HepG2 (cell line): ENCODE measurements around the gene SLC17A9. TPM values are rescaled to one million over a fixed set of nuclear protein-coding genes. Genes with fewer than 3 reads are reported as not detected.

ENCODE experiments used
- ELF1 ChIP-seq: sonication (generic); formaldehyde crosslinking; IDR thresholded peaks from 2 replicates; pipeline ENCODE4 v1.4.0; 2020; ENCODE audit warnings: missing genetic modification reagents
- ETS1 ChIP-seq: sonication (generic); formaldehyde crosslinking; IDR thresholded peaks from 2 replicates; pipeline ENCODE4 v1.4.0; 2020; ENCODE audit warnings: missing genetic modification reagents
- ISL2 ChIP-seq: sonication (generic); formaldehyde crosslinking; IDR thresholded peaks from 2 replicates; pipeline ENCODE4 v1.5.0; 2020; ENCODE audit warnings: missing genetic modification reagents
- MAFK ChIP-seq, 2 experiments: IDR thresholded peaks in 1 of 2; conservative IDR thresholded peaks in 1 of 2; 2 replicates each; pipeline ENCODE4 v1.6.1; 2011; ENCODE audit warnings: improper control_type of control experiment in 2 of 2, low read length in 2 of 2
- MEF2D ChIP-seq: sonication (generic); formaldehyde crosslinking; IDR thresholded peaks from 2 replicates; pipeline ENCODE4 v1.5.1; 2020; ENCODE audit warnings: mild to moderate bottlenecking, missing genetic modification reagents
- MLX ChIP-seq: IDR thresholded peaks from 2 replicates; pipeline ENCODE4 v1.6.1; 2016
- SNRNP70 ChIP-seq: fragments of 200-400 bp; formaldehyde crosslinking; IDR thresholded peaks from 2 replicates; pipeline ENCODE4 v1.6.1; 2017; ENCODE audit warnings: mild to moderate bottlenecking, low read depth, low read length, moderate library complexity
- TFDP1 ChIP-seq: IDR thresholded peaks from 2 replicates; pipeline ENCODE4 v1.6.1; 2016; ENCODE audit warnings: missing compliant biosample characterization, missing genetic modification reagents, borderline replicate concordance
- TMF1 ChIP-seq: sonication (generic); formaldehyde crosslinking; IDR thresholded peaks from 2 replicates; pipeline ENCODE4 v1.8.1; 2022; ENCODE audit warnings: low read depth, missing genetic modification reagents
- ZGPAT ChIP-seq: IDR thresholded peaks from 2 replicates; pipeline ENCODE4 v1.6.1; 2016; ENCODE audit warnings: mild to moderate bottlenecking
- ZKSCAN5 ChIP-seq: sonication (generic); formaldehyde crosslinking; IDR thresholded peaks from 2 replicates; pipeline ENCODE4 v1.5.1; 2020; ENCODE audit warnings: mild to moderate bottlenecking, missing genetic modification reagents
- ZNF124 ChIP-seq: sonication (generic); formaldehyde crosslinking; IDR thresholded peaks from 2 replicates; pipeline ENCODE4 v1.4.0; 2020; ENCODE audit warnings: missing genetic modification reagents
- ZNF136 ChIP-seq: sonication (generic); formaldehyde crosslinking; IDR thresholded peaks from 2 replicates; pipeline ENCODE4 v1.8.1; 2022; ENCODE audit warnings: low read depth, mild to moderate bottlenecking, moderate library complexity, missing genetic modification reagents
- ZNF282 ChIP-seq: fragments of 450-650 bp; IDR thresholded peaks from 2 replicates; pipeline ENCODE4 v1.6.1; 2018; ENCODE audit not compliant: partially characterized antibody
- ZNF3 ChIP-seq: IDR thresholded peaks from 2 replicates; pipeline ENCODE4 v1.7.0; 2017; ENCODE audit warnings: inconsistent platforms
- ZNF512B ChIP-seq: sonication (generic); formaldehyde crosslinking; IDR thresholded peaks from 2 replicates; pipeline ENCODE4 v1.5.1; 2020; ENCODE audit warnings: missing genetic modification reagents, mild to moderate bottlenecking, borderline replicate concordance
- ZNF567 ChIP-seq: sonication (generic); formaldehyde crosslinking; IDR thresholded peaks from 2 replicates; pipeline ENCODE4 v1.8.1; 2023; ENCODE audit warnings: mild to moderate bottlenecking, missing genetic modification reagents, borderline replicate concordance
- ZNF629 ChIP-seq: sonication (generic); formaldehyde crosslinking; conservative IDR thresholded peaks from 2 replicates; pipeline ENCODE4 v1.5.0; 2020; ENCODE audit warnings: missing genetic modification reagents
- ZNF781 ChIP-seq: sonication (generic); formaldehyde crosslinking; IDR thresholded peaks from 2 replicates; pipeline ENCODE4 v1.5.1; 2020; ENCODE audit warnings: borderline replicate concordance, mild to moderate bottlenecking, missing genetic modification reagents; ENCODE audit errors: not compliant biosample characterization
- ZSCAN29 ChIP-seq: sonication (generic); formaldehyde crosslinking; conservative IDR thresholded peaks from 2 replicates; pipeline ENCODE4 v1.4.0; 2020; ENCODE audit warnings: mild to moderate bottlenecking, missing genetic modification reagents
- polyA plus RNA-seq, 8 experiments: library from polyadenylated mRNA; depleted of rRNA in 3 of 8; stranded (reverse) in 7 of 8; unstranded in 1 of 8; fragments of >200 nt; fragmentation: Illumina TruSeq in 4 of 8; extraction: Trizol in 4 of 8; gene quantifications; 2 replicates each; pipeline versions ENCODE4 v1.2.1 to v1.2.3, GENCODE V29; 2011 to 2016; ENCODE audit warnings: low read depth in 4 of 8, missing spikeins in 1 of 8, mixed read lengths in 1 of 8; ENCODE audit not compliant: insufficient read depth in 1 of 8
- total RNA-seq, 5 experiments: library from RNA; depleted of rRNA; stranded (reverse); fragments of >200 nt; fragmentation: Illumina TruSeq; extraction: Trizol; gene quantifications; 2 replicates each; pipeline ENCODE4 v1.2.3, GENCODE V29; 2016; ENCODE audit warnings: low read depth in 1 of 5

Gene SLC17A9
- total and polyA plus RNA-seq, 2 of the 13 experiments (the other 11 are each of a cell fraction or from before 2014, with no cell fraction given): 110 to 191 TPM

- TF ChIP-seq MAFK (conservative IDR thresholded peaks at IDR 0.05 in 1 of 2, IDR thresholded peaks at IDR 0.05 in 1 of 2; ENCODE audit: low read length in 2 of 2) (no peak), MLX (CRISPR knock-in tag) (no peak; the same call in none of the 2 replicates), ZNF136 (peak; percentile 66; the same call in 1 of the 2 replicates), ZSCAN29 (no peak), ZNF781 (peak; percentile 99), ZNF3 (CRISPR knock-in tag) (no peak), SNRNP70 (no peak), TFDP1 (peak; percentile 96), ETS1 (CRISPR knock-in tag) (peak; percentile 45; the same call in 1 of the 2 replicates), TMF1 (CRISPR knock-in tag) (peak; percentile 97), ZNF282 (no peak), ZNF567 (CRISPR knock-in tag) (peak; percentile 99), ELF1 (CRISPR knock-in tag) (peak; percentile 81), ZKSCAN5 (CRISPR knock-in tag) (peak; percentile 75), ZGPAT (peak; percentile 94), ZNF629 (CRISPR knock-in tag) (peak; percentile 69), ZNF512B (CRISPR knock-in tag) (no peak; the same call in 1 of the 2 replicates), ISL2 (CRISPR knock-in tag) (peak; percentile 87), ZNF124 (CRISPR knock-in tag) (peak; percentile 85), MEF2D (CRISPR knock-in tag) (peak; percentile 93)
Measured at GRCh38 chr20:62953839-62954703, 1.6 kb downstream of the SLC17A9 start (continued).
